ENCODE measurements around the gene GRIK4.
A peak's percentile ranks its signal among the peaks of the same experiment; 100 is the strongest.

GRIK4 gene

GRCh38 chr11:120841074-120841473 is 329.5 kb downstream of the GRIK4 start:
- no peak for DNase-seq (ENCODE audit: low read depth)

GRCh38 chr11:120842195-120842594 is 330.6 kb downstream of the GRIK4 start:
- DNase-seq (ENCODE audit: low read depth): no peak

GRCh38 chr11:120853435-120853834 is 341.9 kb downstream of the GRIK4 start:
- no peak for DNase-seq (ENCODE audit: low read depth)

GRCh38 chr11:120854988-120855387 is 343.4 kb downstream of the GRIK4 start:
- no peak for DNase-seq (ENCODE audit: low read depth)

GRCh38 chr11:120857508-120857907 is 346.0 kb downstream of the GRIK4 start:
- DNase-seq (ENCODE audit: low read depth): no peak

GRCh38 chr11:120858740-120859139 is 347.2 kb downstream of the GRIK4 start:
- DNase-seq (ENCODE audit: low read depth): no peak

GRCh38 chr11:120859552-120860295 is 348.2 kb downstream of the GRIK4 start:
- no peak for DNase-seq (ENCODE audit: low read depth)

- peak; percentile 18 for DNase-seq (ENCODE audit: low read depth)
These were observed 351.8 kb downstream of the GRIK4 start for GRCh38 chr11:120863359-120863758.

- DNase-seq (ENCODE audit: low read depth): no peak
These were observed 355.5 kb downstream of the GRIK4 start for GRCh38 chr11:120867024-120867423.

GRCh38 chr11:120867531-120867930 is 356.0 kb downstream of the GRIK4 start:
- DNase-seq (ENCODE audit: low read depth): no peak

- DNase-seq (ENCODE audit: low read depth): no peak
These were observed 356.4 kb downstream of the GRIK4 start for GRCh38 chr11:120867988-120868387.

- no peak for DNase-seq (ENCODE audit: low read depth)
These were observed 357.5 kb downstream of the GRIK4 start for GRCh38 chr11:120869097-120869496.

- no peak for DNase-seq (ENCODE audit: low read depth)
These were observed 358.0 kb downstream of the GRIK4 start for GRCh38 chr11:120869516-120870011.

- DNase-seq (ENCODE audit: low read depth): no peak
These were observed 359.6 kb downstream of the GRIK4 start for GRCh38 chr11:120871194-120871593.

GRCh38 chr11:120871924-120872323 is 360.4 kb downstream of the GRIK4 start:
- no peak for DNase-seq (ENCODE audit: low read depth)

- no peak for DNase-seq (ENCODE audit: low read depth)
These were observed 362.6 kb downstream of the GRIK4 start for GRCh38 chr11:120873966-120874735.

- no peak for DNase-seq (ENCODE audit: low read depth)
These were observed 364.4 kb downstream of the GRIK4 start for GRCh38 chr11:120875986-120876385.

- no peak for DNase-seq (ENCODE audit: low read depth)
These were observed 366.3 kb downstream of the GRIK4 start for GRCh38 chr11:120877746-120878365.

- no peak for DNase-seq (ENCODE audit: low read depth)
These were observed 367.2 kb downstream of the GRIK4 start for GRCh38 chr11:120878781-120879180.

GRCh38 chr11:120880498-120881175 is 369.1 kb downstream of the GRIK4 start:
- DNase-seq (ENCODE audit: low read depth): no peak

- no peak for DNase-seq (ENCODE audit: low read depth)
These were observed 370.0 kb downstream of the GRIK4 start for GRCh38 chr11:120881596-120881995.

GRCh38 chr11:120882175-120882574 is 370.6 kb downstream of the GRIK4 start:
- no peak for DNase-seq (ENCODE audit: low read depth)

All from GM04504 (cell line).